ENCODE data around the gene SLC5A10.

Gene SLC5A10

GRCh38 chr17:19013806-19014627 lies 62.1 kb downstream of the SLC5A10 start:
- H3K4me1 ChIP-seq (ENCODE audit: insufficient read depth, low read length): no peaks in the 10 kb centered on the region
- H3K4me3 ChIP-seq (ENCODE audit: low read depth in 1 of 2, low read length in 2 of 2): no peak overlapping the region
- H3K27me3 ChIP-seq (ENCODE audit: insufficient read depth, low read length, poor library complexity): no peaks in the 10 kb centered on the region
- peaks cover 15% of the 10 kb centered on the region; the same call in 1 of the 2 replicates for H4K20me1 ChIP-seq (ENCODE audit: insufficient read depth, low read length)
- no peak overlapping the region for H3K4me2 ChIP-seq (ENCODE audit: insufficient read depth, low read length)
- DNase-seq (no peak), ATAC-seq (ENCODE audit: insufficient read depth, low read depth) (no peak)
- H3K9me3 ChIP-seq (ENCODE audit: insufficient read depth, low read length, severe bottlenecking): no peaks in the 10 kb centered on the region
- H2AFZ ChIP-seq (ENCODE audit: low read depth, low read length): no peak overlapping the region
- no peaks in the 10 kb centered on the region for H3K79me2 ChIP-seq (ENCODE audit: insufficient read depth, low read length)
- H3K36me3 ChIP-seq (ENCODE audit: insufficient read depth, low read length): no peaks in the 10 kb centered on the region
- H3K9ac ChIP-seq (ENCODE audit: low read depth, low read length): no peak overlapping the region
- no peak for TF ChIP-seq EZH2 (IDR thresholded peaks at IDR 0.05; ENCODE audit: borderline replicate concordance, low read depth, low read length, severe bottlenecking)
- no peak for TF ChIP-seq CTCF (IDR thresholded peaks at IDR 0.05; ENCODE audit: borderline replicate concordance, extremely low read depth, low read length, poor library complexity, severe bottlenecking)
- no peak overlapping the region for H3K27ac ChIP-seq (ENCODE audit: low read length)

- DNase-seq: no peak
- no peaks in the 10 kb centered on the region for H3K79me2 ChIP-seq (ENCODE audit: insufficient read depth, low read length)
- no peak for ATAC-seq (ENCODE audit: insufficient read depth, low read depth)
- H3K4me1 ChIP-seq (ENCODE audit: insufficient read depth, low read length): no peaks in the 10 kb centered on the region
- H3K9ac ChIP-seq (ENCODE audit: low read depth, low read length): no peak overlapping the region
- no peak overlapping the region for H3K4me3 ChIP-seq (ENCODE audit: low read depth in 1 of 2, low read length in 2 of 2)
- H3K36me3 ChIP-seq (ENCODE audit: insufficient read depth, low read length): no peaks in the 10 kb centered on the region
- peaks cover 15% of the 10 kb centered on the region; the same call in 1 of the 2 replicates for H4K20me1 ChIP-seq (ENCODE audit: insufficient read depth, low read length)
- no peak for TF ChIP-seq CTCF (IDR thresholded peaks at IDR 0.05; ENCODE audit: borderline replicate concordance, extremely low read depth, low read length, poor library complexity, severe bottlenecking)
- TF ChIP-seq EZH2 (IDR thresholded peaks at IDR 0.05; ENCODE audit: borderline replicate concordance, low read depth, low read length, severe bottlenecking): no peak
- H2AFZ ChIP-seq (ENCODE audit: low read depth, low read length): no peak overlapping the region
- H3K27me3 ChIP-seq (ENCODE audit: insufficient read depth, low read length, poor library complexity): no peaks in the 10 kb centered on the region
- H3K27ac ChIP-seq (ENCODE audit: low read length): no peak overlapping the region
- no peak overlapping the region for H3K4me2 ChIP-seq (ENCODE audit: insufficient read depth, low read length)
- no peaks in the 10 kb centered on the region for H3K9me3 ChIP-seq (ENCODE audit: insufficient read depth, low read length, severe bottlenecking)
Observed at GRCh38 chr17:19014628-19015215, 62.8 kb downstream of the SLC5A10 start.

DNA sequence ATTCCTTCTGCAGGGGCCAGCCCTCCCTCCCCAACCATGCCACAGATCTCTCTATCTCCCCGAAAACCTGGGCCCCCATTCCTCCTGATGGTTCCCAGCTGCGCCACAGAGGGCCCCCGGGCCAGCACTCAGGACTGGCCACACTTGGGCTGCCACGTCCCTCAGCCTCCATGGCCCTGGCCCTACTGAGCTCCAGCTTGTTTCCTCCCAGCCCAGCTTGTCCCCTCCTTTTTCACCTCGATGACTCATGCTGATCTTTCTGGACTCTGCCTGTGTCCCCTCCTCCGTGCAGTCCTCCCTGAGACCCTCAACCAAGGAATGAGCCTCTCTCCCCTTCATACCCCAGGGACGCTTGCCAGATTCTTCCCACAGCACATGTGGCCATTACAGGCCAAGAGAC lies 63.5 kb downstream of the SLC5A10 start:
- no peaks in the 10 kb centered on the region for H3K27me3 ChIP-seq (ENCODE audit: insufficient read depth, low read length, poor library complexity)
- no peak overlapping the region for H3K9ac ChIP-seq (ENCODE audit: low read depth, low read length)
- DNase-seq (no peak), ATAC-seq (ENCODE audit: insufficient read depth, low read depth) (no peak)
- H3K27ac ChIP-seq (ENCODE audit: low read length): no peak overlapping the region
- H3K9me3 ChIP-seq (ENCODE audit: insufficient read depth, low read length, severe bottlenecking): no peaks in the 10 kb centered on the region
- H3K36me3 ChIP-seq (ENCODE audit: insufficient read depth, low read length): no peaks in the 10 kb centered on the region
- peaks cover 15% of the 10 kb centered on the region; the same call in 1 of the 2 replicates for H4K20me1 ChIP-seq (ENCODE audit: insufficient read depth, low read length)
- H3K4me1 ChIP-seq (ENCODE audit: insufficient read depth, low read length): no peaks in the 10 kb centered on the region
- H2AFZ ChIP-seq (ENCODE audit: low read depth, low read length): no peak overlapping the region
- no peak overlapping the region for H3K4me3 ChIP-seq (ENCODE audit: low read depth in 1 of 2, low read length in 2 of 2)
- H3K79me2 ChIP-seq (ENCODE audit: insufficient read depth, low read length): no peaks in the 10 kb centered on the region
- no peak overlapping the region for H3K4me2 ChIP-seq (ENCODE audit: insufficient read depth, low read length)
- TF ChIP-seq EZH2 (IDR thresholded peaks at IDR 0.05; ENCODE audit: borderline replicate concordance, low read depth, low read length, severe bottlenecking) (no peak), CTCF (IDR thresholded peaks at IDR 0.05; ENCODE audit: borderline replicate concordance, extremely low read depth, low read length, poor library complexity, severe bottlenecking) (no peak)

Data from DND-41 (cell line).